ENCODE data around the gene MTX2. TPM values are rescaled to one million over a fixed set of nuclear protein-coding genes. Genes with fewer than 3 reads are reported as not detected.
A peak's percentile ranks its signal among the peaks of the same experiment; 100 is the strongest.

The MTX2 gene
- 38.0 and 40.9 TPM in 2 replicates for total RNA-seq (2022)
- percentile 89 among the genes with signal in this experiment for Bru-seq, nascent RNA
- percentile 83 among the genes with signal in this experiment for BruChase-seq, experiment 1, labeled RNA remaining after a 6-hour chase
- percentile 93 among the genes with signal in this experiment for BruChase-seq, experiment 2, labeled RNA remaining after a 2-hour chase
- long read RNA-seq, transcript MTX2-202 (11 exons, 1,592 nt), result minor isoform, 12 of 162 reads
- long read RNA-seq, transcript MTX2-201 (10 exons, 1,364 nt), result major isoform, 125 of 162 reads
- long read RNA-seq, partial matches to known transcripts, result 5 of 162 reads
- long read RNA-seq, other reads (novel, unspliced or antisense), result 20 of 162 reads

GRCh38 chr2:176269319-176270099, at the start of gene MTX2:
Gene MTX2 (plus strand): TSS chr2:176269442. CDS start chr2:176269630, 188 bp downstream.
- Mint-ChIP-seq H3K27me3 (ENCODE audit: insufficient read depth, unreplicated experiment) (no peaks in the 10 kb centered on the region), H3K4me3 (ENCODE audit: unreplicated experiment) (peak within 1 kb of the TSS; percentile 99), H3K4me1 (ENCODE audit: insufficient read depth, unreplicated experiment) (peaks cover 16% of the 10 kb centered on the region), H3K9me3 (ENCODE audit: unreplicated experiment) (no peaks in the 10 kb centered on the region), H3K27ac (ENCODE audit: low read depth, unreplicated experiment) (peak within 1 kb of the TSS; percentile 99), H3K36me3 (ENCODE audit: insufficient read depth, unreplicated experiment) (peaks cover 11% of the 10 kb centered on the region)
- ChIA-PET POLR2A (interaction anchor here (0.6 to 1.9 kb wide), 19 partner anchors 9 to 383 kb away, joined by 3 to 10 read pairs (median 4); no protein-coding TSS in a partner anchor), CTCF (interaction anchor here (1.1 to 1.3 kb wide), 2 partner anchors 24 to 186 kb away, joined by 3 read pairs; no protein-coding TSS in a partner anchor)
- peak; percentile 11 for TF ChIP-seq CTCF (IDR thresholded peaks at IDR 0.05; ENCODE audit: unreplicated experiment)
- BruUV-seq (replicated peaks), result TSS peak; percentile 42
- DNase-seq (ENCODE audit: unreplicated experiment), result peak; percentile 79
- intact Hi-C loops (cut with micrococcal nuclease), result loop anchor here (5.0 to 10.0 kb wide), 2 partner anchors 283 to 365 kb away; no protein-coding TSS in a partner anchor

GRCh38 chr2:176227874-176228273, 41.4 kb upstream of the MTX2 start:
- BruUV-seq (replicated peaks), result no TSS peak
- no peaks in the 10 kb centered on the region for H3K4me1 Mint-ChIP-seq (ENCODE audit: insufficient read depth, unreplicated experiment)
- POLR2A ChIA-PET, result no interaction called here
- no peak for TF ChIP-seq CTCF (IDR thresholded peaks at IDR 0.05; ENCODE audit: unreplicated experiment)
- intact Hi-C loops (cut with micrococcal nuclease), result no loop called here
- H3K9me3 Mint-ChIP-seq (ENCODE audit: unreplicated experiment), result no peaks in the 10 kb centered on the region
- CTCF ChIA-PET, result interaction anchor here (0.8 kb wide), 1 partner anchor 227 kb away, joined by 3 read pairs; no protein-coding TSS in a partner anchor
- H3K36me3 Mint-ChIP-seq (ENCODE audit: insufficient read depth, unreplicated experiment), result no peaks in the 10 kb centered on the region
- no peak for DNase-seq (ENCODE audit: unreplicated experiment)
- H3K4me3 Mint-ChIP-seq (ENCODE audit: unreplicated experiment), result no peak overlapping the region
- peaks cover 11% of the 10 kb centered on the region for H3K27me3 Mint-ChIP-seq (ENCODE audit: insufficient read depth, unreplicated experiment)
- no peak overlapping the region for H3K27ac Mint-ChIP-seq (ENCODE audit: low read depth, unreplicated experiment)

GRCh38 chr2:176234156-176234555, 35.1 kb upstream of the MTX2 start:
- no peak for DNase-seq (ENCODE audit: unreplicated experiment)
- no TSS peak for BruUV-seq (replicated peaks)
- ChIA-PET CTCF (no interaction called here), POLR2A (no interaction called here)
- Mint-ChIP-seq H3K4me1 (ENCODE audit: insufficient read depth, unreplicated experiment) (no peaks in the 10 kb centered on the region), H3K4me3 (ENCODE audit: unreplicated experiment) (no peak overlapping the region), H3K27me3 (ENCODE audit: insufficient read depth, unreplicated experiment) (no peaks in the 10 kb centered on the region), H3K36me3 (ENCODE audit: insufficient read depth, unreplicated experiment) (no peaks in the 10 kb centered on the region), H3K27ac (ENCODE audit: low read depth, unreplicated experiment) (no peak overlapping the region), H3K9me3 (ENCODE audit: unreplicated experiment) (no peaks in the 10 kb centered on the region)
- intact Hi-C loops (cut with micrococcal nuclease), result no loop called here
- no peak for TF ChIP-seq CTCF (IDR thresholded peaks at IDR 0.05; ENCODE audit: unreplicated experiment)

GRCh38 chr2:176234940-176235339, 34.3 kb upstream of the MTX2 start:
- POLR2A ChIA-PET, result interaction anchor here (1.3 kb wide), 1 partner anchor 13 kb away, joined by 5 read pairs; no protein-coding TSS in a partner anchor
- no peak for DNase-seq (ENCODE audit: unreplicated experiment)
- no peaks in the 10 kb centered on the region for H3K36me3 Mint-ChIP-seq (ENCODE audit: insufficient read depth, unreplicated experiment)
- no peak for TF ChIP-seq CTCF (IDR thresholded peaks at IDR 0.05; ENCODE audit: unreplicated experiment)
- H3K27ac Mint-ChIP-seq (ENCODE audit: low read depth, unreplicated experiment), result no peak overlapping the region
- H3K27me3 Mint-ChIP-seq (ENCODE audit: insufficient read depth, unreplicated experiment), result no peaks in the 10 kb centered on the region
- BruUV-seq (replicated peaks), result no TSS peak
- H3K4me1 Mint-ChIP-seq (ENCODE audit: insufficient read depth, unreplicated experiment), result no peaks in the 10 kb centered on the region
- CTCF ChIA-PET, result interaction anchor here (0.8 kb wide), 1 partner anchor 320 kb away, joined by 3 read pairs; no protein-coding TSS in a partner anchor
- intact Hi-C loops (cut with micrococcal nuclease), result no loop called here
- no peaks in the 10 kb centered on the region for H3K9me3 Mint-ChIP-seq (ENCODE audit: unreplicated experiment)
- no peak overlapping the region for H3K4me3 Mint-ChIP-seq (ENCODE audit: unreplicated experiment)

All from MCF 10A (cell line).